DMS114 treated with DMSO at 0.1 percent for 48 hours (cell line): ENCODE results near the gene NRIP2.

Experiments
- DNase-seq: peaks from one replicate; lab custom pipeline; 2025; ENCODE audit not compliant: unreplicated experiment; lab: John Stamatoyannopoulos, UW

The NRIP2 gene

DNA sequence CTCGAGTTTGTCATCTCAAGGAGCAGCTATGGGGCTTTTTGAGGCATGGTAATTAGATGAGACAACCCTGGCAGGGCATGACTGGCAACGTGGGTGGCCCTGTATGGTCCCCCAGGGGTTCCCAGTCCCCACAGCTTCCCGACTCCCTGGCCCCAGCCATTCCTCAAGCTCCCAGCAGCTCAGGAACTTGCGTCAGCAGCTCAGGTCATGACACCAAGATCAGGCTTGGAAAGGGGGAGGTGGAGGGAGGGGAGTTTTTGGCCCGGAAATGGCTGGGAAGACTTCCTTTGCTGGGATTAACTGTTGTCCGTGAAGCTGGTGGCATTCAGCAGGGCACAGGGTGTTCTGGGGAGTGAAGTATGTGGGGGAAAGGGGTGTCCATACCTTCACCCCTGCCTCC, 10.4 kb upstream of the NRIP2 start:
- no peak for DNase-seq

DNA sequence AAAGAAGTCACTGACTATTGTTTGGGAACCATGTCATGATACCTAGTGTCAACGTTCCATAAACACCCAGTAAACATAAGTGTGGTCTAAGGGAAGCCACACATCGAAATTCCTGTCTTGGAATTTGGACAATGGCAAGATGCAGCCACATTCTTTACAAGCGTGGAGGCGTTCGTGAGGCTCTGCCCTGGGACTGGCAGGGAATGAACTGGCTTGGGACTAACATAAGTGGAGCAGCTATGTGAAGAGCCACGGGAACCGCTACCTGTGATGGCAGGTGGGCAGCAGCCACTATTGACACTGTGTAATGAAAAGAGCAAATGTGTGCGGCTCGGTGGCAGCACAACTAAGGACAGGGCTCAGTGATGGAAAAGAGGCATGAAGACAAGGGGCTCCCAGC, 10.0 kb upstream of the NRIP2 start:
- DNase-seq: no peak

DNA sequence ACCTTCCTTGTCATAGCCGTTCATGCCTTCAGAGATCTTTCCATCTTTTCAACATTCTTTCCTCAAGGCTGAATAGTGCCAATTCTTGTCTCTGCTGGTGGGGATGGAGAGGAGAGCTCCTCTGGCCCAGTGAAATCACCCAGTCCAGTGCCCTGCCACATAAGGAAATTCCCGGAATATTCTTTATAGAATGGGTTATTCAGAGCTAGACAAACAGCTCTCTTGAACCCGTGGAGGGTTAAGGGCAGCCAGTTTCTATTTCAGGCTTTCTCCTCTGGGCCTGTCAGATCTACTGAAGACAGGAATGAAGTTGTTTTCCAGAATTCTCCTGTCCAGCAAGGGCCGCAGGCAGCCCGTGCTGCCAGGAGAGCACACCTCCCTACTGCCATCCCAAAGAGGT, 8.1 kb upstream of the NRIP2 start:
- no peak for DNase-seq

DNA sequence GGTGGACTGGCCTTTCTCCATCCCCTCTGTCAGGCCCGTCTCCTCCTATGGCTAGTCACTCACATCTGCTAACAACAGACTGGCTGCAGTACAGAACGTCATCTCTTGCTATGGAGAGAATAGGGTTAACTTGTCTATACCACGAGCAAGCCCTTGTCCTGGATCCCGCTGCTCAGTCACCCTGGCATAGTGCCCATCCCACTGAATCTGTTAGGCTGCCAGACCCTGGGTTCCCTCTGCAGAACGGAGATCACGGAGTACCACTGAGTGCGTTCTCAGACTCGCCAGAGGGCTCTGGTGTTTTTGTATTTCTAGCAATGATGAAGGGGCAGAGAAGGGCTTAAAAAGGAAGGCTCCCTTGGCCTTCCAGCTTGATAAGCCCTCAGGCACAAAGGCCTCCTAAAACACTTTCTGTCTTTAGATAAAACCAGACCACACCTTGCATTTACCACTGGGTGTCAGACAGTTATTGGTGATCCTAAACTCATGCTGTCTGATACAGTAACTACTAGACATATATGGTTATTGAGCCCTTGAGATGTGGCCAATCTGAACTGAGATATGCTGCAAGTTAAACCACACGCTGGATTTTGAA, 6.3 kb upstream of the NRIP2 start:
- no peak for DNase-seq

DNA sequence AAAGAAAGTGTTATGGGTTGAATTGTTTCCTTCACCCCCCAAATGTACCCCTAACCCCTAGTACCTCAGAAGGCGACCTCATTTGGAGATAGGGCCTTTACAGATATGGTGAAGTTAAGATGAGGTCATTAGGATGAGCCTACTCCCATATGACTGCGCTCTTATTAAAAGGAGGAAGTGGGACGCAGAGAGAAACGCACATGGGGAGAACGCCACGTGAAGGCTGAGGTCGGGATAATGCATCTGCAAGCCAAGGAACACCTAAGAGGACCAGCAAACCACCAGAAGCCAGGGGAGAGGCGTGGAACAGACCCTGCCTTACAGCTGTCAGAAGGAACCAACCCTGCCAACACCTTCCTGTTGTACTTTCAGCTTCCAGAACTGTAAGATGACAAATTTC, 1.7 kb upstream of the NRIP2 start:
- no peak for DNase-seq

DNA sequence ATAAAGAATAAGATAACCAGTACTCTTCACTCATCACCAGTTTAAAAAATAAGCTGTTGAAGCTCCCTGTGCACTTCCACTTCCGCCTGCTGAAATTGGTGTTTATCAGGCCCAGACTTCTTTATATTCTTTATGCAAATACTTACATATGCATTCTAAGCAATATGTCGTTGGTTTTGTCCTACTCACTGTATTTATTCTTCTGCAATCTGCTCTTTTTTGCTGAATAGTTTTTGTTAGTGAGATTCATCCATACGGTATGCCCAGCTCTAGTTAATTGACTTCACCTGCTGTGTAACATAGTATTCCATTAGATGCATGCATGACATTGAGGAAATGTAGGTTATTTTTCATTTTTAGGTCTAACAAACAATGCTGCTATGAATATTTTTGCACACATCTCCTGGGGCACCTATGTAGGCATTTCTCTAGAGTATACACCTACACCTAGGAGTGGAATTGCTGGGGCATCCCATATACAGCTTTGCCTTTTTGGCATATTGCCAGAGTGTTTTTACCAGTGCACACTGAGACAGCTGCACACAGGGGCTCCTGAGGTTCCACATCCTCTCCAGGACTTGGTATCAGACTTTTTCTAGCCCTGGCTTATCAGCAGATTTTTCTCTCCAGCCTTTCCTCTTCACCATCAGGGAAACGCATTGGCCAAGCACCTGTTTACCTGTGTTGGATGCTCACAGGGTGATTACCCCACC, 1.0 kb upstream of the NRIP2 start:
- no peak for DNase-seq

DNA sequence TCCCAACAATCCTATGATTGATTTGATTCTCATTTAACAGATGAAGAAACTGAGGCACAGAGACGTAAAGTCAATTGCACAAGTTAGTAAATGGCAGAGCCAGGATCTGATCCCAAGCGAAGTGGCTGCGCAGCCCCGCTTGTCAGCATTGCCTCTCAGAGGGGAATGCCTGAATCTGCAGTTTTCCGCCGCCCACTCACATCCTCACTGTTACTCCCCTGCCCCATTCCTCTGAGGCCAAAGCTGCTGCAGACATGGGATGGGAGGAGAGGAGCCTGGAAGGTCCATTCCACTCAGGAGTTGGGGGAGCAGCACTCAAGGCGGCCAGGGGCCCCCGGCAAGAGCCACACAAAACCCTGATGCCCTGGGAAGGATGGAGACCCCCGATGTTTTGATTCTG, 1.0 kb downstream of the NRIP2 start:
- no peak for DNase-seq

DNA sequence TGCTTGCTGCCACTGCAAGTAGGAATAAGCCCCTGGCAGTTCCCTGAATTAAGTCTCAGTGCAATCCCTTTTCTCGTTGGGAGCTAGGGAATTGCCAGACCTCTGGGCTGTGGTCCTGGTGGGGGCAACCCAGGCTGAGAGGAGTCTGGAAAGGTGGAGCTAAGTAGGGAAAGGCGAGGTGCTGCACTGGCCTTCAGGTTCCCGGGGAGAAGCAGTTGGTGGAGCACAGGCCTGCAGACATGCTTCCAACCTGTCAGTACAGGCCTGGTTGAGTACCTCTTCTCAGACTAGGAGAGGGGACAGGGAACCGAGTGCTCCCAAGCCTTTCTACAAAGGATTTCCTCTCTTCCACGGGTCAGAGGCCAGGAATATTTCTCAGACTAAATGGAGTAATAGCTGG, 1.5 kb downstream of the NRIP2 start:
- no peak for DNase-seq

DNA sequence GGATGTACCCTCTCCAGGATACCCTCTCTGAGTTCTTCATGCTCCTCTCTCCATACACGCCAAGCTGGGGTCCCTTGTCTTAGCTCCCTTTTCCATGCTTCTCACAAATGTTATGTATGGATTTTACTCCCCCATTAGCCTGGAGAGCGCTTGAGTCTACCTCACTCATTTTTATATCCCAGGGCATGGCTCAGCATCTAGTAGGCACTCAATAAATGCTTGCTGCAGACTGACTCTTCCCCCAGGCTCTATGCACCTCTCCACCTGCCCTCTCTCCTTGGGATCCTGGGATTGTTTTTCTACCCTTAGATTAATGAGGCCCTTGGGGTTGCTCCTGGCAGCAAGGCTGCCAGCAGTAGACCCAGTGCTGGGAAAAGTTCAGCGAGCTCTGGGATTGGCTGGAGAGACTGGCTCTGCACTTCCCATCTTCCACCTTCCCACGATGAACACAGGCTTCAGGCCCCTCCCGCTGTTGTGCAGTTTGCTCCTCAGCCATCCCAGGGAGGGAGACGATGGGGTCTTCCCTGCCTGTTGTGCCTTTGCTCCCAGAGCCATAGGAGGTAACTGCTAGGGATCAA, 2.2 kb downstream of the NRIP2 start:
- no peak for DNase-seq

DNA sequence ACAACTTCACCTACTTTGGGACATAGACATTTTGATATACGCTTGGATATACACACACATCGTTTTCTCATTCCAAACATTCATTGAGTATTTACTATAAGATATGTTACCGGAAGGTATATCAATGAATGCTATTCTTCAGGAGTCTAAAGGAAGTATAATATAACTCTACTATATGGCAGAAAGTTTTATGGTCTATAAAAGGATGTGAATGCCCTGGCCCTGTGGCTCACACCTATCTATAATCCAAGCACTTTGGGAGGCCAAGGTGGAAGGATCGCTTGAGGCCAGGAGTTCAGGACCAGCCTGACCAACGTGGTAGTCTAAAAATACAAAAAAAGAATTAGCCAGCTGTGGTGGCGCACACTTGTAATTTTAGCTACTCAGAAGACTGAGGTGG, 5.6 kb downstream of the NRIP2 start:
- DNase-seq: no peak

DNA sequence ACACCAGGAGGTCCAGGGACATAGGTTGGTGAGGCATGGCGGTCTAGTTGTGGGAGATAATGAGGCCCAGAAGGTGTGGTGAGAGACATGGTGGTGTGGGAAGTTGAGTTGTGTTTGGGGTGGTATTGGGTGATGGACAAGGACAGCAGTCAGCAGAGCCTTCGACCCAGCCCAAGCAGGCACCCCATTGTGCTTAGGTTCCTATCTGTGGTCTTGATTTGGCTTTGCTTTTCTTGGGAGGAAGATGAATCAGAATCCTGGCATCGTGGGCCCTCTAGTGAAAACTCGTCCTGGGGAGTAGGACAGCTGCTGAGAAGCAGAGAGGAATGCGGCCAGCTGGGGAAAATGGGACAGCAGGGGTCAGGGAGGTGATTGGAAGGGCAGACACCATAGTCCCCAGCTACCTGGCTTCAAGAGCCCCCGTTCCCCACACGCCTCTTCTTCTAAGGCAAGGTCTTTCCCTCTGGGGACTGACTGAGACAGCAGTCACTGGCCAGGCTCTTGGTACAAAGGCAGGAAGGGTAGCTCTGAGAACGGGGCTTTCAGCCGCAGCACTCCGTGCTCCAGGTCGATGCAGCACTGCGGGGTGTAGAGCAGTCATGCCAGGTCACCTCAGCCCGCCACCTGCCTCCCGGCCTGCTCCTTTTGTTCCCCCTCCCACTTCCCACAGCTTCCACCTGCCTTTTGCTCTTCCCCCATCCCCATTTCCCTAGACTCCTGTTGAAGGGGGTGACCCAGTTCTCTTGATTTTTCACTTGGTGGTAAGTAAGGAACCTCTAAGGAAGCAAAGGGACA, 7.9 kb downstream of the NRIP2 start:
- DNase-seq: no peak

DNA sequence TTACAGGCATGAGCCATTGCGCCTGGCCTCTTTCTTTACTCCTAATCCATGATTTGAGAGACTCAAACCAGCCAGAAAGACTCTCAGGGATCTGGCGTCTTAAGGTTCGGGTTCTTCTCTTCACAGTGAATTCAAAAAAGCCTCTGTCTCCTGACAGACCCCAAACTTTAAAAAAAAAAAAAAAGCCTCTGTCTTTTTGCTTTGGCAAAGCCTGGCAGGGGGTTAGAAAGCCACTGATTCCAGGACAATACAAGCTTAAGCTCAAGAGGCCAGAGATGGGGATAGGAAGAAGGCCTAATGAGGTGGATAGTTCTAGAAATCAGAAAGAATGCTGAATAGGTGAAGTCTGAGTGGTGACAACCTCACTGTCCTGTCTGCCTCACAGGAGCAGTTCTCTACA, 8.8 kb downstream of the NRIP2 start:
- DNase-seq: no peak

DNA sequence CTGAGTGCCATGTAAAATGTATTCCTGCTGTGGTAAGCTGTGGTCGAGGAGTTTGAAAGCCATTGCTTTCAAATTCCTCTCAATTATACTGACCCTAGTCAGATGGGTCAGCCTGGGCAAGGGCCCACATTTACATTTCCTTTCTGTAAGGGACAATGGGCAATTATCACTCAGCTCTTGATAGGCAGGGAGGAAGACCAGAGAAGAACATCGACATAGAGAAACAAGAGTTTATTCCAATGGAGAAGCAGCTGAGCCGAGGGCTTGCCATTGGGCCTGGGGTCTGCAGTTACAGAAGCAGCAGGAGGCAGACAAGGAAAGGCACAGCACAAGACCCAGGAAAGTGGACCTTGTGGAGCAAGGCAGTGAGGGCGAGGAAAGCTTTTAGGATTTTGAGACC, 9.7 kb downstream of the NRIP2 start:
- no peak for DNase-seq

DNA sequence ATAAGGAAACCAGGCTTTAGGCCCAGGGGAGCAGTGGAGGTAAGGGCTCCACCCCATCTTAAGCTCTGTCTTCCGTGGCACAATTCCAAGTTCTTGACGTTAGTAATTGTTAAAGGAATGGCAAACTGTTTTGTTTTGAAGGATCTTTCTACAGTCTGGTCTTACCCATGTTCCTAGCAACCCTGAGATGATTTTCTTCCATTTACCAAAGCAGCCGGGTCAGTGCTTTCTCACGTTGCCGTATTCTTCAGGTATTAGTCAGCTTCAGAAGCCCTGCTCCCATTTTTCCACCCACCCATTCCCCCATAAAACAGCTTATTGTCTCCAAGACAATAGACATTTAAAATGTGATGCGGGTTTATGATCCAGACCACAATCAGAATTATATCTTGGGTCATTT, 10.3 kb downstream of the NRIP2 start:
- no peak for DNase-seq

DNA sequence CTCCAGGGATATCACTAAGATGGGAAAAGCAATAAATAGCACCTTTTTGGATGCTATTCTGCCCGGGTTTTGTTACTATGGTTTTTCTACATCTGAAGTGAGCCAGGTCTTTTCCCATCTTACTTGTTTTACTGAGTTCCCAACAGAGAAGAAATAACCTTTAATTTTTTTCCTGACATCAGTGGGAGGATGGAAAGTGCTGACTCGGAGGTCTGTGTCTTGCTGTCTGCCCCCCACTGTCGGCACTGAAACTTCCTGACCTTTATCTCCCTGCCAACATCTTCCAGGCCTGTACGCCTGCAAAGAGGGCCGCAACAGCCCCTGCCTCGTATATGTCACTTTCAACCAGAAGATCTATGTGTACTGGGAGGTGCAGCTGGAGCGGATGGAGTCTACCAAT, 11.4 kb downstream of the NRIP2 start:
- DNase-seq: no peak

DNA sequence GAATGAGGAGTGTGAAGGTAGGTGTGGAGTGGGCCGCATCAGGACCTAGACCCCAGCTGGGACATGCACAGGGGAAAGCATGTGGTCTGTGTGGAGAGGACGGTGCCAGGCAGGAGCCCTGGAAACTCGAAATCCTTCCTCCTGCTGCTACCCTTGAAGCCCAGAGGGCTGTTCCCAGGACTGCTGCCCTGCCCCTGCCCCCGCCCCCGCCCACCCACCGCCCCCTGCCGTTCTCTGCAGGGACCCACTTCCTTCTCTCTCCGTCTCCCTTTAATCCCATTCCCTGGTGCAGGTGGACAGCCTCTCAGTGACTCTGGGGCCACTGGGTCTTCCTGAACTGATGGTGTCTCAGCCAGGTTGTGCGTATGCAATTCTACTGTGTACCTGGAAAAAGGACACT, 14.4 kb downstream of the NRIP2 start:
- DNase-seq: no peak

DNA sequence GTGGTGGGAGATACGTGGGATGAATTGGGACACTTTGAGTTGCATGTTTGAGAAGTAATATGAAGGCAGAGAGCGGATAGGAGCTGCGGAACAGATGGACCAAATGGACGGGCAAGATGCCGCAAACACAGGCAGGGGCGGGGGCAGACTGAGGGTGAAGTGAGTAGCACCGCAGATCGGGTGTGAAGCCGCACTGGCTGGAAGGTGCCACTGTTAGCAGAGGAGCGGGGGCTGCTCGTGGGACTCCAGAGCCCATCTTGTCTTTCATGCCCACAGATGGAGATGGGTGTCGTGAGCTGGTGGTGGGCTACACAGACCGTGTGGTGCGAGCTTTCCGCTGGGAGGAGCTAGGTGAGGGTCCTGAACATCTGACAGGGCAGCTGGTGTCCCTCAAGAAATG, 15.0 kb downstream of the NRIP2 start:
- no peak for DNase-seq

DNA sequence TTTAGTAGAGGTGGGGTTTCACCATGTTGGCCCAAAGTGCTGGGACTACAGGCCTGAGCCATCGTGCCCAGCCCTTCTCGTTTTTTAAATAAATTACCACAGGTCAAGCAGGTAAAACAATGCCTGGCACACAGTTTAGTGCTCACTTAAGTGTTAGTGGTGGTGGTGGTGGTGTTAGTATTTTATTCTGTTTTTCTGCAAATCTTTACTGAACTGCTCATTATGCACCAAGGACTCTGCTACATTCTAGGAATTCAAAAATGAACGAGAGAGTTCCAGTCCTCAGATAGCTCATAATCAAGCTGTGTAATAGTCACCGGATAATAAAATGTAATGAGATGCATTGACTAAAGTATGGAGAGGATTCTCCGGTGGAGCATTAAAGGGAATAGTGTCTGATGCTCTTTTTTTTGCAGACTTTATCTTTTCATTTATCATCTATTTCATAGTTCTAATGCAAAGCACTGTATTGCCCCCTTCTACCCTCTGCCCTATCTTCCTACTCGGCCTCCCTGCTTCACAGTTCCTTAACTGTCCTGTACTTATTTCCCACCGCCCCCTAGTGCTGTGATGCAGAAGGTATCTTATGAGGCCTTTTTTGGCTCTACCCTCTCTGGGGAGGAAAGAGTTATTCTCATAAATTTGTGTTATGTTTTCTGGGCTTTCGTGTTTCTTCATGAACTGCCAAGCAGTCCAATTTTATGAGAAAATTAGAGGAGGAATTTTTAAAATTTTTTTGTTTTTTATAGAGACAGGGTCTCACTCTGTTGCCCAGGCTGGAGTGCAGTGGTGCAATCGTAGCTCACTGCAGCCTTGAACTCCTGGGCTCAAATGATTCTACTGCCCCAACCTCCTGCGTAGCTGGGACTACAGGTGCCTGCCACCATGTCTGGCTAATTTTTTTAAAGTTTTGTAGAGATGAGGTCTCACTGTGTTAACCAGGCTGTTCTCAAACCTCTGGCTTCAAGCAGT, 21.3 kb downstream of the NRIP2 start:
- DNase-seq: peak; percentile 77

DNA sequence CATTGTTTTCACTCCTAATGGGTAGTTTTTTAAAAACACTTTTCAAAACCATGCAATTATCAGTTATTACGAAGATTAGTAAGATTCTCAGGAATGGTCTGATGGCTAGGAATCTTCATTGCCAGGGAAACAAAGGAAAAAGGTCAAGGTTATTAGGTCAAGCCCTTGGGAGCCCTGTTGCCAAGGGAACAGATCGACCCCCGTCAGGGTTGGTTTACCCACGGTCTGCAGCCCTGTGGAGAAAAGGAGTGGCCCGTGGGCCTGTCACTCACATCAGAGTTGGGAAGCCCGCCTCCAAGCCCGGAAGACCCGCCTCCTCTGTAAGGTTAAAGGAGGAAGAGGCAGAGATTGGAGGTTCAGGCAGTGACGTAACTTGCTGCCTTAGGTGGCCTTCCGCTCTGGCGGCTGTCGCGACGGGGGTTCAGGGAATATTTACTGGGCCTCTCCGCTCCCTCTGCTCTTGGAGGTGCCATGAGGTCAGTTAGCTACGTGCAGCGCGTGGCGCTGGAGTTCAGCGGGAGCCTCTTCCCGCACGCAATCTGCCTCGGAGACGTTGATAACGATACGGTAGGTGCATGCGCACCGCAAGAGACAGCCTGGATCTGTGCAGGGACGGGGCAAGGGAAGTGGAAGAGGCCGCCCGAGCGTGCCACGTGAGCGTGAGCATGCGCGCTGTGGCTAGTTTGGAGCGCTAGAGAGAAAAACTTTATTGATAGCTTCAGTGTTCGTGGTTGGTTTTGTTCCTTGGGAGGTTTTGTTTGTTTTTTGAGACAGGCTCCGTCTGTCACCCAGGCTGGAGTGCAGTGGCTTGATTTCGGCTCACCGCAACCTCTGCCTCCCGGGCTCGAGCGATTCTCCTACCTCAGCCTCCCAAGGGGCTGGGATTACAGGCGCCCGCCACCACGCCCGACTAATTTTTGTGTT, 22.3 kb downstream of the NRIP2 start, which contains the start of gene ITFG2:
Gene ITFG2 (plus strand): TSS at position 379 of the 924 bp plus-strand sequence. CDS start 93 bp downstream, at position 472.
- peak; percentile 99 for DNase-seq

DNA sequence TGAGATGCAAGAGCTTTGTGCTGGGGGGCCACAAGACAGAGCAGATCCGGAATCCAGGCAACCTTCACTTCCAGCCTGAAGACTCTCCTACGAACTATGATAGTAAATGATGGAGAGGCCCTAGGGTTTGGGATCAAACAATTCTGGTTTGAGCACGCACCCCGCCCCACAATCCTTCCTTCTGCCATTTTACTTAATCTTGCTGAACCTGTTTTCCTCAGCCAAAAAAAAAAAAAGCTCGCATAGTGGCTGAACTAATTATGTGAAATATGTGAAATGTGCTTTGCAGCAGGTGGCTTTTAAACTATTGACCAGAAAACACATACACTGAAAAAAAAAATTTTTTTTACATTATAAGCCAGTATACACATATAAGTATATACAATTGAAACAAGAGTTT, 23.0 kb downstream of the NRIP2 start:
- no peak for DNase-seq
